NCI-H1092 (cell line): ENCODE results near the gene ZNF580.

Experiments used
- DNase-seq: peaks from one replicate; lab custom pipeline; 2025; lab: John Stamatoyannopoulos, UW

Gene ZNF580

GRCh38 chr19:55679343-55680257 lies 38.8 kb downstream of the ZNF580 start:
- DNase-seq: no peak

DNA sequence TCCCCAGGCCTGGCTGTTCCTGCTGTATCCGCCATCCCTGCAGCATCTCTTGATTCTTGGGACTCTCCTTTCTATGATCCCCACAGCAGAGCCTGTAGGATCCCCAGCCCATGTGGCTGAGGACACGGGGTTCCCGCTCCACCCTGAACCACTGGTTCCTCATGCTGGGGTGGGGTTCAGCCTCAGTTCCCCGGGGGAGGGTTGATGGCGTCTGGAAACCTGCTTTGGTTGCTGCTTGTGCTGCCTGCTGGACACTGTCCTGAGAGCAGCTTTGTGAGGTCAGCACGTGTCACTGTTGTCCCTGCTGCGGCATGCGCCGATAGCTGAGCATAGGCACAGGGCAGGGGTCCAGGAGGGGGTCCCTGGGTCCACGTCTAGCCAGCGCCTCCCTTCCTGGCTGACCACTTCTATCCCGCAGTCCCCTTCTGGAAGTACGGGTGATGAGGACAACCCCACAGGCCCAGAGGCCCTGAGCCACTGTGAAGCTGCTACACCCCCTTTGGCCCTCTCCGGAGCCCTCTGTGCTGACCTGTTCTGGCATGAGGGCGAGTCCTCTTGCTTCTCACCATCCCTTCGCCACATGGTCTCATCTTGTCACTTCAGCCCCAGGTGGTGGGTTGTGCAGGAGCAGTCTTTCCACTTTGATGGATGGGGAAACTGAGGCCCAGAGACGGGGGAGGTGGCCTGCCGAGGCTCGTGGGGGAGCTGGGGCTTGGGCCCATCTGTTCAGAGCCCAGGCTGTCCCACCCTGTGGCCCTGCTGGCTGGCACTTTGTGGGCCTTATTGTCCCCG lies 39.7 kb downstream of the ZNF580 start:
- DNase-seq: no peak

DNA sequence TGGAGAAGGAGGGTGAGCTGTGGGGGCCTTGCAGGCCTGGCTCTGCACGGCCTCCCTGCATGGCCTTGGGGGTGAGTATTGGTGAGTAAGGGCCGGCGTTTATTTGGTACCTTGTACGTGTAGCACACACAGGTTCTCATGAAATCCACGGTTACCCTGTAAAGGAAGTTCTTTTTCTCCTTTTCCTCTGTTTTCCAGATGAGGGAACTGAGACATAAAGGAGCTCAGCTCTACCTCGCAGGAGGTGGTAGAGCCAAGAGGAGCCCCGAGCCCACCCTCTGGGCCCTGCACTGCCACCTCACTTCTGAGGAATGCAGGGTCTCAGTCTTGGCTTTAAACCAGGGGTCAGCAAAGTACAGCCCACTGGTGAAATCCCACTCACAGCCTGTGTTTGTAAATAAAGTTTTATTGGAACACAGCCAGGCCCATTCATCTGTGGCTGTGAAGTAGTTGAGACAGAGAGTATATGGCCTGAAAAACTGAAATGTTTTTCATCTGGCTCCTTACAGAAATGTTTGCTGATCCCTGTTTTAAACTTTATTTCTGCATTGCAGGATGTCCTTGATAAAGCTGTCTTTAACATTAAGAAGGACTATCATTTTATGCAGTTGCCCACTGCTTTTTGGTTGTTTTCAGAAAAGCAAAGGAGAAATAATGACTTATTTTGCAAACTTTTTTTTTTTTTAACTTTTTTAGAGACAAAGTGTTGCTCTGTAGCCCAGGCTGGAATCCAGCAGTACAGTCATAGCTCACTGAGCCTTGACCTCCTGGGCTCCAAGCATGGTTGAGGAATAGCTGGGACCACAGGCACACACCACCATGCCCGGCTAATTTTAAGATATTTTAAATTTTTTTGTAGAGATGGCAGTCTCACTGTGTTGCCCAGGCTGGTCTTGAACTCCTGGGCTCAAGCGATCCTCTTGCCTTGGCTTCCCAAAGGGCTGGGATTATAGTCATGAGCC lies 40.6 kb downstream of the ZNF580 start:
- DNase-seq: no peak

DNA sequence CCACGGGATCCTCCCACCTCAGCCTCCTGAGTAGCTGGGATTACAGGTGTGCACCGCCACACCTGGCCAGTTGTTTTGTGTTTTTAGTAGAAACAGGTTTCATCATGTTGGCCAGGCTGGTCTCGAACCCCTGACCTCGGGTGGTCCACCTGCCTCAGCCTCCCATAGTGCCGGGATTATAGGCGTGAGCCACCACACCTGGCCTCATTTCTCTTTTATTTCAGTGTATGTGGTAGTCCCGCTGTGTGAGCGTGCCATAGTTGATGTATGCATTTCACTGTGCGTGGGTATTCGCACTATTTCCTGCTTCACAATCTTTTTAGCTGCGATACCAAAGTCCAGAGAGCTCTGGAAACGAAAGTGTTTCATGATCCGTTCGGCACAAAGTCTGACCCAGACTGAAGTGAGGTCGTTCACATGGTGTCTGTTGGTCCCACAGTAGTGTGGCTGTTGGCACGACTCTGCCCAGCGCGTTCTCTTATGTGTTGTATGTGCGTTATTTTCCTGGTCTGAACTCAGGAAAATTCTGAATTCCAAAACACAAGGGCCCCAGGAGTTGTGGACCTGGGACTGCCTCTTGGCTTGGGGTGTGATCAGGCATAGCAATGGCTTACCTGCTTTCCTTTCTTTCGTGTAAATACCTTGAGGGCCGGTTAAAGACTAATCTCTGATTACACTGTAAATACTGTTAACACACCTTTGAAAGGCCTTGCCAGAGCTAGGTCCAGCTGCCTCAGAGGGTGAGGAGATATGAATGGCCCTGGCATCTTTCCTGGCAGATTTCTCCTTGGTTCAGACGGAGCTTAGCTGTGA lies 42.9 kb downstream of the ZNF580 start:
- no peak for DNase-seq

GRCh38 chr19:55684946-55685681 lies 44.3 kb downstream of the ZNF580 start:
- no peak for DNase-seq

DNA sequence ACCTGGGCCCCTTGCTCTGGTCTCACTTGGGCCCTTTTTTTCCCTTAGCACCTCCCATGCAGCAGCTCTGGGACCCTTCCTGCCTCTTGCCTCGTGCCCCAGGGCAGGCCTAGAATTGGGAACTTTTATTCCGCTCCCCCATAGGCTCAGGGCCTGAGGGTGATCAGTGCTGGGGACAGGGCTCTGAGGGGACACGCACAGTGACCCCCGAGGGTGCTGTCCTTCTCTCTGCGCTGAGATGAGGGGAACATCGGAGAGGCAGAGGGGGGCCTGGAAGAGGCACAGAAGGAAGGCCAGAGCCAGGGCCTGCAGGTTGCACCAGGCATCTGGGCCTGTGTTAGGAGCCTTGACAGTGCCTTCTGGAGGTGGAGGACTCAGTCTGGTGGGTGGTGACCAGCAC lies 45.0 kb downstream of the ZNF580 start:
- DNase-seq: no peak

DNA sequence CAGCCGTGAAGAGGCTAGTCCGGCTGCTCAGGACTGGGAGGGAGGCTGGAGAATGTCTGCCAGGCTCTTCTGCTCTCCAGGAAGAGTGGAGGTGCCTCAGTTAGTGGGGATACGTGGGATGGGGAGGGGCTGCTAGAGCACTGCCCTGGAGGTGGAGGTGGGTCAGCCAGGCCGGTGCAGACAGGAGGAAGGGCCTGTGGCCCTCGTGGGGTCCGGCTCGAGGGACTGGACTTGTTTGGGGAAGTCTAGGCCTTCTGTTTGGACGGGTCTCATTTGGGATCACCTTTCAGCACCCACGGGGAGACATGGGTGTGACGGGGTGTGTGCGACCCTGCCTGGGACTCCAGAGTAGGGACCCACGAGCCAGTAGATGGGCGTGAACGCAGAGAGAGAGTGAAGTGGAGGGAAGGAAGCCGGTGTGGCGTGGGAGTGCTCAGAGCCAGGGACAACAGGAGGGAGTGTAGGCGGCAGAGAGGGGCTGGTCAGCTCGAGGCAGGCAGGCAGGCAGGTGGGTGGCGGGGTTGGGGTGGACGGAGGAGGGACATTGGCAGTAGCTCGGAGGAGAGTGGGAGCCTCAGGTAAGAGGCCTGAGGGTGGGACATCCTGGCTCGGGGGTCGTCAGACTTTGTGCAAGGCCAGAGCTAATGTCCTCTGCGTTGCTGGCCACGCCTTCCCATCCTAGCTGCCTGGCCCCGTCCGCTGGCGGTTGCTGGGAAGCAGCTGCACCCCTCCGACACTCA lies 45.7 kb downstream of the ZNF580 start:
- DNase-seq: no peak

DNA sequence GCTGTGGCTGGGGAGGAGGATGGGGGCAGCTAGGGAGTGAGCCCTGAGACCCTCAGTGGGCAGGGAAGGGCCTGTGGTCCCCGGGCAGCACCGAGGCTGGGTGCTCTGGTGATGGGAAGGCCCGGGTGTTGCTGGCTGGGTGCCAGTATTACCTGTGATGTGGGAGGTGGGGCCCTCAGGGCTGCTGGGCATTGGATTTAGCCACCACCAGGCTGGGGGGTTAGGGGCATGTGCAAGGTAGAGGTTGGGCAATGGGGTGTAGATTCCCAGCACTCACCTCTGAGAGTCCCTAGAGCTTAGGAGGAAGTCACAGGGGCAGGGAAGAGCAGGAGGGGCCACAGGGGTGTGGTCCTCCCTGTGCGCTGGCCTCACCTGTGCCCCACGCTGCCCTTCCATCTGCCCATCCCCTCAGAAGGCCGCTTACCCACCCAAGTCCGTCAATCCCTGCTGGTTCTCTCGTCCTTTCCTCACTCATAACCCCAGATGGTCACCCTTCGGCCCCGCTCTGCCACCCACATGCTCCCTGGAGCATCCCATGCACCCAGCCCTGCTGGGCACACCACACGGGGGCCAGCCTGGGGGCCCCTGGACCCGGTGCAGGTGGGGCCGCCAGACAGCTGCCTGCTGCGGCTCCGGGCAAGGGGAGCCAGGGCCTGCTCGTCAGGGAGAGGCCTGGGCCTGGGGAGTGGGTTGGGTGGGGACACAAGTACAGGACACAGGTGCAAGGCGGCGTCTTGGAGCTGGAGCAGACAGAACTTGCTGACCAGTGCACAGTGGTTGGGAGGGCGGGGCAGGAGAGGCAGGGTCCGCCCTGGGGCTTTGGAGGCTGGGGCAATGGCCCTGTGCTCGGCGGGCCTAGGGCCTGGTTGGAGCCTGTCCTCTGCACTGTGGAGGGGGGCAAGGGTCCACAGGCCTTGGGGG lies 46.7 kb downstream of the ZNF580 start:
- no peak for DNase-seq

GRCh38 chr19:55688422-55689218 lies 47.8 kb downstream of the ZNF580 start:
- DNase-seq: no peak

GRCh38 chr19:55689411-55690108 lies 48.8 kb downstream of the ZNF580 start:
- DNase-seq: no peak

GRCh38 chr19:55690109-55690768 lies 49.4 kb downstream of the ZNF580 start:
- no peak for DNase-seq

GRCh38 chr19:55690769-55691545 lies 50.2 kb downstream of the ZNF580 start:
- DNase-seq: no peak

DNA sequence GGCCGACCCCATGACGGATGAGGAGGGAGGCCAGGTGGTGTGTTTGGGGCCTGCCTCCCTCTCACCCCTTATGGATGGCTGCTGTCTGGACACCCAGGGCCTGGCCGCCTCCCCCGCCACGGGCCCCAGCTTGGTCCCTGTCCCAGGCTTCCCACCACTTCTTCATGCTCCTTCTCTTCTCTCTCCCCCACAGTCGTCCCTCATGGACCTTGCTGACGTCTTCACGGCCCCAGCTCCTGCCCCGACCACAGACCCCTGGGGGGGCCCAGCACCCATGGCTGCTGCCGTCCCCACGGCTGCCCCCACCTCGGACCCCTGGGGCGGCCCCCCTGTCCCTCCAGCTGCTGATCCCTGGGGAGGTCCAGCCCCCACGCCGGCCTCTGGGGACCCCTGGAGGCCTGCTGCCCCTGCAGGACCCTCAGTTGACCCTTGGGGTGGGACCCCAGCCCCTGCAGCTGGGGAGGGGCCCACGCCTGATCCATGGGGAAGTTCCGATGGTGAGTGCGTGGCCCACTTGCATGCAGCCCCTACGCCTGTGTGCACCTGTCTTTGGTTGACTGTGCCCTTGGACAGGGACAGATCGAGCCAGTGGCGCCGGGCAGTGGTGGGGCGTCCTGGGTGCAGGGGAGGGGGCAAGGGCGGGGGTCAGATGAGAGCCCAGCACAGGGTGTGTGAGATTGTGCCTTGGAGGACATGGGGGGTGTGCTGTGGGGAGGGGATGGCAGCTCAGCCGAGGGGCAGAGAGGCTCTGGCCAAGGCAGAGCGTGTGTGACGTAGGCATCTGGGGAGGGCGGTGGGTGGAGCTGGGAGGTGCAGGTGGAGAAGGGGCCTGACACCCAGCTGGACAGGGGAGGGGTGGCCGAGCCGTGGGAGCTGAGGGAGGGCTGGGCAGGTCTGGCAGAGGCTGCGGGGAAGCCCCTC lies 51.0 kb downstream of the ZNF580 start:
- DNase-seq: no peak

DNA sequence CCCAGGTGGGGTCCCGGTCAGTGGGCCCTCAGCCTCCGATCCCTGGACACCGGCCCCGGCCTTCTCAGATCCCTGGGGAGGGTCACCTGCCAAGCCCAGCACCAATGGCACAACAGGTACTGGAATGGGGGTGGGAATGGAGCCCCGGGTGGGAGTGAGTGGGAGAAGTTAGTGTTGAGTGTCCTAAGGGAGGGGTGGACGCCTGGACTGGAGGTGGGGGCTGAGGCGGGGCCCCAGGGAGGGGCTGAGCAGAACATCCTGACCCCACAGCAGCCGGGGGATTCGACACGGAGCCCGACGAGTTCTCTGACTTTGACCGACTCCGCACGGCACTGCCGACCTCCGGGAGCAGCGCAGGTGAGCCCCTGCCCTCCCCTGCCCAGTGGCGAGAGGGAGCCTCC lies 51.9 kb downstream of the ZNF580 start:
- DNase-seq: no peak
